HG03095 (cell line): ENCODE results near the gene LAMP5.

Source experiments
- ATAC-seq: cut with Tn5 transposase; IDR thresholded peaks from one replicate; pipeline ENCODE4 v1.9.1; 2021; ENCODE audit warnings: moderate library complexity; ENCODE audit not compliant: unreplicated experiment

The LAMP5 gene

DNA sequence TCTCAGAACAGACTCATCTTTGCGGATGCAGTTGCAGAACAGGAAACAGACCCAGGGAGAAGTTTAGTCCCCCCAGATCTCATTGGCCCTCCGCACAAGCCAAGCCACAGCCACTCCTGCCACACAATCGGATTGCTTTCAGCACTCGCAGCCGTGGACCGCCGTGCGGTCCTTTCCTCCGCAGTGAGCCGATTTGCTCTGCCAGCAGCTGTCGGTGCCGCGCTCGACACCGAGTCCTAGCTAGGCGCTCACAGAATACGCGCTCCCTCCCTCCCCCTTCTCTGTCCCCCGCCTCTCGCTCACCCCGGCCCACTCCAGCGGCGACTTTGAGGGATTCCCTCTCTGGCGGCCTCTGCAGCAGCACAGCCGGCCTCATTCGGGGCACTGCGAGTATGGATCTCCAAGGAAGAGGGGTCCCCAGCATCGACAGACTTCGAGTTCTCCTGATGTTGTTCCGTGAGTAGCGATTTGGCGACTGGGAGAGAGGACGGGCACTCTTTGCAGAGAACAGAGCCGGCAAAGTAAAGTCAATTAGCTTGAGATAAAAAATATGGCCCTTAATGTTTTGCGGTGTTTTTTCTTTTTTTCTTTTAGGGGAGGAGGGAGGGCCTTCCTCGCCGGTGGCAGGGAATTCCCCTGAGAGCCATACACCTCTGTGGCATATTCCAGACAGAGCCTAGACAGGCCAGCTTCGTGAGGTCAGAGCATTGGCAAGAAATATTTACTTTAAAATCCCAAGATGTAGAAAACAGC lies at the start of gene LAMP5:
LAMP5 (plus strand) TSS at position 130 of the 753 bp plus-strand sequence; CDS start at position 393, 263 bp downstream.
- no peak for ATAC-seq

DNA sequence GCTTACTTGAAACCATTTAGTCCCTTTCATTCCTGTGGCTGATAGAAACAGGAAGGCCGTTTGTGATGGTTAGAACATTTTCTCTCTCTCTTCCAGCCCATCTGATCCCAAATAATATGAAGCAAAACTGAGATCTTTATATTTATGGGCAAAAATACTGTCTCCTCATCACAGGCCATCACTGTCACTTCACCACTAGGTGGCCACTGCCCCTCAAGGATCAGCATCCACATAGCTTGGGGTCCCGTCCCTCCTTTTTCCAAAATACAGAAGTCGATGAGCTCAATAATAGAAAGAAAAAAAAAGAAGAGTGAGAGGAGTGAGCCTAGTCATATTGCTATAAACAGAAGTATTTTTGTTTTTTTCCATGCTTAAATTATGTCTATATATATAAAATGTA lies 46.4 kb upstream of the LAMP5 start:
- ATAC-seq: no peak

DNA sequence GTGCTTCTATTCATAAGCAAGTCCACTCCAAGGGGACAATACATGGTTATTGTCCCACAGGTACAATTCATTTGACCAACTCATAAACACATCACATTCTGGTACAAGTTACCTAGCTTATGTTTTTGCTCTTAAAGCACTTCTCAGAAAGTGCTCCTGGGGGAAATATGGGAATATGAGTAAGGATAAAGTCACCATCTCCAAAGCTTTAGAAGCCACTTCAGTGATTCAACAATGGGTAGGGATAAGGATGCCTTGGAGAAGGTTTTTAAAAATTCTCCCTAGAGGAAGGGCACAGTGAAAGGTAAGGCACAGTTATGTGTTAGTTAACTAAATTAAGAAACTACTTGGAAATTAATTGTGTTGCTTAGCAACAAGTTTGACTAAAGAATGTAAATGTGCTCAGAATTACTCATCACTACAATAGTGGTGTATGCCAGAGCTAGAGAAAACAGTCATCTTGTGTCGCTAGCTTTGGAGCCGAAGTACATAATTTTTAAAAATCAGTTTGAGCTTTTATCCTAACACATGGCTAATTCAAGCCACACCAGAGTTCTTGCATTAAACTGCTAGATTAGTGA lies 39.5 kb upstream of the LAMP5 start:
- no peak for ATAC-seq

DNA sequence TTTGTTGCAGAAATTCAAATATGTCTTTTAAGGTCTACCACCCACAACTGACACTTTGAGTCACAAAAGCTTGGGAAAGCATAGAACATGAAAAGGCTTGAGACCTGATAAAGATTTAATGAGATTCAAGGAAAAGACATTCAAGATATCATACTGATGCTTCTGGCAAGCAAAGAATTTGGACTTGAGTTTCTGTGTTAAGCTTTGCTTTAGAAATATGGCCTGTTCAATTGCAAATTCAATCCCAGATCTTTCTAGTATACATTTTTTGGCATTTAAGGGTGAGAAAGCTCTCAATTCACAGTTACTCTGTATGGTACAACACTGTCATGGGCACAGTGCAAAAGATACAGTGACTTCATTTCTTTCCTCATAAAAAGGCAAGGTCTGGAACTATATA lies 38.9 kb upstream of the LAMP5 start:
- no peak for ATAC-seq

DNA sequence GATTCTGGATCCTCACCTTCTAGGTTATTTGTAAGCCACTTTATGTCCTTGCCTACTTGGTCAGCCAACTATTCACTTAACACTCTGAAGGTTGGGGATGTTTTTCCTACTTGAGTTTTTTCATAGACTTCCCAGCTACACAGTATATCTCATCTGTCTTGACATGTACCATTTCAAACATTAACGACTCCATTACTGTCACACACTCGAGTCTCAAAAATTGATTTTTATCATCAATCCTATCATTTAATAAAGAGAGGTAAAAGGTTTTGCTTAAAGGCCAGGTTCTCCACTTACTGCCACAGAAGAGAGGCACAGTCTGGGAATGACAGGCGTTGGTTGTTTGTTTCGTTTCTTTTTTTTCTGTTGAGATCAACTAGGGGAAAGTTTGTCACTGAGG lies 38.2 kb upstream of the LAMP5 start:
- ATAC-seq: no peak

GRCh38 chr20:9476637-9477036 lies 37.8 kb upstream of the LAMP5 start:
- no peak for ATAC-seq

GRCh38 chr20:9478771-9479170 lies 35.6 kb upstream of the LAMP5 start:
- no peak for ATAC-seq

GRCh38 chr20:9480066-9480465 lies 34.3 kb upstream of the LAMP5 start:
- no peak for ATAC-seq

DNA sequence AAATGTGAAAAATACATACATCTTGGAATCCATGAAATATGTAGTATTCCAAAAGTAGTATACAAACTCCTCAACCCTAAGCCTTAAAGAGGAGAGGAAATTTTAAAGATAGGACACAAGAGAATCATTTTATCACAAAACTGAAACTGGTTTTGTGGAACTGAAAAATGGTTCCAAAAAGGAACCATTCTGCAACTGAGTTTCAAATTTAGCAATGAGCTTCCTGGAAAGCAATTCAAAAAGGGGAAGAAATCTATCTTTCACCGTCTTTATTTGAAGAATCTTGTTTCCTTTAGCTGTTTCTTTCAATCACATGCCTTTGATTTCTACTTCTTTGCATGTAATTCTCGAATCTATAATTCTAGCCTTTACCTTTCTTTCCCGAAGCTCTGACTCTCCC lies 32.2 kb upstream of the LAMP5 start:
- ATAC-seq: no peak

DNA sequence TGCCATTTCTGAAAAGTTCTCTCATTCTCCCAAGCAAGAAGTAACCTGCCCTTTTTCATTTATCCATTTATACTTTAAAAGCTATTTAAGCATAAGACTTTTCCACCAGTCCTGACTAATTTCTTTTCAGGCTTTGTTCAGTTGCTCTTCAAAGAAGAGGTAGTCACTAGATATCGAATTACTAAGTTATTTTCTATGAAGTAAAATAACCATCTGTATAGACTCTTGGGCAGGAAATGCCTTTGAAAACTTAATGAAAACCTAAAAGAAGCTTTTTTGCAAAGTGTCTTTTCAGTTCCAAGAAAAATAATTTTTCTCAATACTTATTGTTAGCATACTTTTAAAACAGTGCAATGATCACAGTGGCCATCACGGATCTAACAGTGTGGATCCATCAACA lies 31.3 kb upstream of the LAMP5 start:
- ATAC-seq: no peak

GRCh38 chr20:9485614-9486340 lies 28.6 kb upstream of the LAMP5 start:
- ATAC-seq: no peak

DNA sequence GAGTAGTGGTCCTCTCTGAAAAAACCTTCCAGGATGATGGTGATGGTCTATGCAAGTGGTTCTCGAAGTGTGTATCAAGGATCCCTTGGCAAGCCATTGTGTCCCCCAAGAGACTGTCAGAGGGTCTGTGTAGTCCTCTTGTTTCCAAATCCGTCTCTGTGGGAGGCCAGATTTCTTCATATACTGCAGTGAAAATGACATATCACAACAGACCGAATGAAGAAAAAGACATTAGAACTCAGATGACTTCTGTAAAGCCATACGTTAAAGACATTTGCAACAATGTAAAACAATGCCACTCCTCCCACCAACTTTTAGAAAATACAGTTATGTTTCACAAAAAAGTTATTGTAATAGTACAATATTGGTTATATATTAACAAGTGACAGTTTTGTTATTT lies 27.2 kb upstream of the LAMP5 start:
- ATAC-seq: no peak

DNA sequence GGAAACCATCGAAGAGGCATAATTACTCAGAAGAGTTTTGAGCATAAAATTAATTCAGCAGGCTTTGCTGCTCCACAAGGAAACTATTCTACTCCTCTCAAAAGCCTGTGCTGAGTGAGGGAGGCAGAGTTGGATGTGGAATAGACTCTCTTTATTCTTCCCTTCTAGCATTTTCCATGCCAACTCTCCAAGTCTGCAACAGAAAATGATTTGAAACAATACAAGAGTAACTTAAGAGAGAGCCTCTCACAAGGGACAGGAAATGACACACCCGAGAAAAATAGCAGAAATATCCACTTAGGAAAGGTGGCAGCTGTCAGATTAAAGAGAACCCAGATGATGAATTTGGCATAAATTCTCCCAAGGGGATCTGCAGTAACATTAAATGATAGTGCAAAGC lies 26.3 kb upstream of the LAMP5 start:
- ATAC-seq: no peak

GRCh38 chr20:9490161-9490560 lies 24.2 kb upstream of the LAMP5 start:
- no peak for ATAC-seq

DNA sequence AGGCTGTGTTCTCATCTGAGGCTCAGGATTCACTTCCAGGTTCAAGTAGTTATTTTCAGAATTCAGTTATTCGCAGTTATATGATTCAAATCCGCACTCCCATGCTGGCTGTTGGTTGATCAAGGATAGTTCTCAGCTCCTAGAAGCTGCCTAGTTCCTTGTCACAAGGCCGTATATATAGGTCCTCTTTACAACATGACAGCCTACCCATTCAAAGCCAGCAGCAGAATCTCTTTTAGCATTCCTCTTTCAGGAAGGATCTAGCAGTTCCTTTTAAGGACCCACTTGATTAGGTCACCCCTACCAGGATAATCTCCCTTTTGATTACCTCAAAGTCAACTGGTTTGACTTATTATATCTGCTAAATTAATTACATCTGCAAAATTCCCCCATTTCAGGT lies 23.8 kb upstream of the LAMP5 start:
- ATAC-seq: no peak

- no peak for ATAC-seq
Measured at GRCh38 chr20:9491324-9491723, 23.1 kb upstream of the LAMP5 start.

GRCh38 chr20:9492067-9492466 lies 22.3 kb upstream of the LAMP5 start:
- ATAC-seq: no peak

- ATAC-seq: no peak
Measured at GRCh38 chr20:9493803-9494202, 20.6 kb upstream of the LAMP5 start.

GRCh38 chr20:9495701-9496100 lies 18.7 kb upstream of the LAMP5 start:
- no peak for ATAC-seq

- no peak for ATAC-seq
Measured at GRCh38 chr20:9496155-9496554, 18.2 kb upstream of the LAMP5 start.

GRCh38 chr20:9498322-9498721 lies 16.1 kb upstream of the LAMP5 start:
- ATAC-seq: no peak
